Thoracic aorta (tissue), 2 donors: Measurements from ENCODE around the gene KIF25. TPM values are rescaled to one million over a fixed set of nuclear protein-coding genes. Genes with fewer than 3 reads are reported as not detected.

Experiments
- ATAC-seq: fragments of 150-250 bp; one replicate; pipeline ENCODE4 v1.8.0; 2017; ENCODE audit warnings: low read depth; ENCODE audit not compliant: insufficient number of reproducible peaks, low FRiP score
- DNase-seq: peaks from one replicate; pipeline ENCODE4 v3.0.0-alpha.2; 2020; ENCODE audit warnings: low spot score
- H3K27ac ChIP-seq, 2 donors: fragments of 200-600 bp; sonication (generic); 1 replicate in 1 of 2; 2 replicates in 1 of 2; pipeline ENCODE4 v1.5.1; 2016; ENCODE audit warnings: mild to moderate bottlenecking in 2 of 2, moderate library complexity in 2 of 2
- H3K27me3 ChIP-seq: fragments of 200-600 bp; sonication (generic); replicated peaks from 2 replicates; pipeline ENCODE4 v1.6.0; 2016; ENCODE audit warnings: mild to moderate bottlenecking; ENCODE audit not compliant: insufficient read depth
- H3K36me3 ChIP-seq: fragments of 200-600 bp; sonication (generic); one replicate; pipeline ENCODE4 v1.5.1; 2016
- H3K4me1 ChIP-seq, 2 donors: fragments of 200-600 bp; sonication (generic); 1 replicate in 1 of 2; 2 replicates in 1 of 2; pipeline versions ENCODE4 v1.5.1 to v1.6.0; 2016; ENCODE audit warnings: low read depth in 2 of 2, mild to moderate bottlenecking in 1 of 2; ENCODE audit not compliant: control insufficient read depth in 1 of 2
- H3K4me3 ChIP-seq: fragments of 200-600 bp; sonication (generic); 2 replicates; pipeline ENCODE4 v1.5.1; 2016; ENCODE audit warnings: mild to moderate bottlenecking
- H3K9me3 ChIP-seq: fragments of 200-600 bp; sonication (generic); 2 replicates; pipeline ENCODE4 v1.5.1; 2016
- total RNA-seq, 2 donors: library from RNA; depleted of rRNA; stranded (reverse); fragments of >200 nt; gene quantifications; one replicate each; pipeline versions ENCODE4 v1.1.0 to v1.2.3, GENCODE V29; 2016
- TF ChIP-seq, protein P1 (sequence below): fragments of 200-600 bp; sonication (generic); IDR thresholded peaks from one replicate; pipeline ENCODE4 v1.5.1; 2019; ENCODE audit warnings: antibody characterized with exemption

KIF25 gene
- total RNA-seq, 2 donors from 2014 or later: not detected

DNA sequence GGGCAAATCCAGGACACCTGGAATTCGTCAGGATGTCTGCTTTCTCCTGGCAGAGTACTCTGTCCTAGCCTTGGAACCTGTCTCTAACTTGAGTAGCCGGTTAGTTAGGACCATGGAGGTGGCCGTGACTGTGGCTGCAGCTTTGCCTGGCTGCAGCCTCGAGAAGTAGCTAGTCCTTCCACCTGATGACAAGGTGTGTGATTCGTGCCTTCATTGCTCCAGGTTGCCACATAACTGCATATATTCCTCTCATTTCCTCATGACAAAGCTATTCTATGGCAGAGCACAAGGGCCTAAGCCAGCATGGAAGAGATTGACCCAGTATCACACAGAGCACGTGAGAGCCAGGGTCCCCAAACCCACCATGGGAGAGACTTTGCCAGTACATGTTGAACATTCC lies 39.8 kb upstream of the KIF25 start:
- Histone ChIP-seq H3K4me1 (no peaks in the 10 kb centered on the region), H3K27me3 (no peaks in the 10 kb centered on the region), H3K36me3 (peaks cover 5% of the 10 kb centered on the region), H3K27ac (no peak overlapping the region), H3K4me3 (no peak overlapping the region), H3K9me3 (no peaks in the 10 kb centered on the region)
- TF ChIP-seq, protein P1, sequence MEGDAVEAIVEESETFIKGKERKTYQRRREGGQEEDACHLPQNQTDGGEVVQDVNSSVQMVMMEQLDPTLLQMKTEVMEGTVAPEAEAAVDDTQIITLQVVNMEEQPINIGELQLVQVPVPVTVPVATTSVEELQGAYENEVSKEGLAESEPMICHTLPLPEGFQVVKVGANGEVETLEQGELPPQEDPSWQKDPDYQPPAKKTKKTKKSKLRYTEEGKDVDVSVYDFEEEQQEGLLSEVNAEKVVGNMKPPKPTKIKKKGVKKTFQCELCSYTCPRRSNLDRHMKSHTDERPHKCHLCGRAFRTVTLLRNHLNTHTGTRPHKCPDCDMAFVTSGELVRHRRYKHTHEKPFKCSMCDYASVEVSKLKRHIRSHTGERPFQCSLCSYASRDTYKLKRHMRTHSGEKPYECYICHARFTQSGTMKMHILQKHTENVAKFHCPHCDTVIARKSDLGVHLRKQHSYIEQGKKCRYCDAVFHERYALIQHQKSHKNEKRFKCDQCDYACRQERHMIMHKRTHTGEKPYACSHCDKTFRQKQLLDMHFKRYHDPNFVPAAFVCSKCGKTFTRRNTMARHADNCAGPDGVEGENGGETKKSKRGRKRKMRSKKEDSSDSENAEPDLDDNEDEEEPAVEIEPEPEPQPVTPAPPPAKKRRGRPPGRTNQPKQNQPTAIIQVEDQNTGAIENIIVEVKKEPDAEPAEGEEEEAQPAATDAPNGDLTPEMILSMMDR: no peak
- DNase-seq (no peak), ATAC-seq (no peak)

DNA sequence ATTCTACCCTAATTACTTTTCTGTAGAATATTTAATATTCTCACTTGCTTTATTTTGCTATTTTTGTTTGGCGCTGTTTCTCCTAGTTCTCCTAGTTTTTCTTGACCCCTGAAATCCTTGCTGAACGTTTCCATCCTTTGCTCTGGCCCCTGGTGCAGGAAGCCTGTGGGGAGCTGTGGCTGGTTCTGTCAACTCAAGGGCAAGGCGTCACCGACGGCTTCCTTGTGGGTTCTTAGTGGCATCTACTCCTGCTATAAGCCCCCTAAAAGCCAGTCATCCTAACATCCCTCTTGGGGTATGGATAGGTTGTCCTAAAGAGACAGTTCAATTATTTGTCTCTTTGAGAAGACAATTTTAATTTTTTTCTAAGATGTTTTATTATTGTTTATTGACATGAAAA lies 36.9 kb upstream of the KIF25 start:
- ATAC-seq (no peak), DNase-seq (no peak)
- Histone ChIP-seq H3K36me3 (peaks cover 8% of the 10 kb centered on the region), H3K4me1 (no peaks in the 10 kb centered on the region), H3K4me3 (no peak overlapping the region), H3K27me3 (no peaks in the 10 kb centered on the region), H3K9me3 (no peaks in the 10 kb centered on the region), H3K27ac (no peak overlapping the region)
- TF ChIP-seq, protein P1: no peak

DNA sequence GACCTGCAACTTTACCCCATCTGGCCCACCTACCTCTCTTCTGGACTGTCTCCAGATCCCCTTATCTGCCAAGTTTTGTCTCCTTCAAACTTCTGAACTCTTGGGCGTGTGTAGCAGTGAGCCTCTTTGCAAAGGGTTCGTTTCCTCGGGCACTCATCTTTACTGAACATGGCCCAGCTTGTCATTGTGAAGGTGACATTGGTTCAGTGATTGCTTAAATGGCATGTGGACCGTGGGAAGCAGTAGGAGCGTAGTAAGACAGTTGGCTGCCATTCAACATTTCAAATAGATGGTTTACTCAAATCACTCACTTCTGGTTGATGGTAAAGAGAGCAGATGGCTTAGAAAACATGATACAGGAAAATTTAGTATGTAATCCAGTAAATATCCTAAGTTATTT lies 34.8 kb upstream of the KIF25 start:
- H3K4me1 ChIP-seq: no peaks in the 10 kb centered on the region
- H3K9me3 ChIP-seq: no peaks in the 10 kb centered on the region
- TF ChIP-seq, protein P1: no peak
- peaks cover 15% of the 10 kb centered on the region for H3K36me3 ChIP-seq
- no peak overlapping the region for H3K27ac ChIP-seq
- DNase-seq (no peak), ATAC-seq (no peak)
- no peak overlapping the region for H3K4me3 ChIP-seq
- no peaks in the 10 kb centered on the region for H3K27me3 ChIP-seq

DNA sequence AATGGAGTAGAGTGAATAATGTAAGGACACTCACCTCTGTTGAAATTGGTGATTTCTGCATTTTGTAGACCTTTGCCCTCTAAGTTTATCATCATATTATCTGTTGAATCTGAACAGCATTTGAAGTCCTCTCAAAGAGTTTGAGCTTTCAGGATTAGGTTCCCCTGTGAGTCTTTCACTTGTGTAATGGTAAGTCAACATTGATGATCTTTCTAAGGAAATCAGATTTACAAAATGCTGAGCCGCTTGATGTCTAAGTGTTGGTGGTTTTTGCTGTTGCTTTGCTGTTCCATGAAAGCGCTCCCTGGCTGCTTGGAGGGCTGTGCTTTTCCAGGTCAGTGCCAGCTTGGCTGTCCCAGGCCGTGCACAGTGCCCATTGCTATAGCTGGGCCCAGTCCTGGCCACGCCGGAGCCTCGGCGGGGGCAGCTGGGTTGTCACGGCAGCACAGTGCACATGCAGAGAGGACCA lies 33.8 kb upstream of the KIF25 start:
- H3K36me3 ChIP-seq: peaks cover 15% of the 10 kb centered on the region
- H3K4me3 ChIP-seq: no peak overlapping the region
- no peaks in the 10 kb centered on the region for H3K4me1 ChIP-seq
- TF ChIP-seq, protein P1: no peak
- H3K9me3 ChIP-seq: no peaks in the 10 kb centered on the region
- no peak for ATAC-seq
- no peak for DNase-seq
- no peak overlapping the region for H3K27ac ChIP-seq
- H3K27me3 ChIP-seq: no peaks in the 10 kb centered on the region

DNA sequence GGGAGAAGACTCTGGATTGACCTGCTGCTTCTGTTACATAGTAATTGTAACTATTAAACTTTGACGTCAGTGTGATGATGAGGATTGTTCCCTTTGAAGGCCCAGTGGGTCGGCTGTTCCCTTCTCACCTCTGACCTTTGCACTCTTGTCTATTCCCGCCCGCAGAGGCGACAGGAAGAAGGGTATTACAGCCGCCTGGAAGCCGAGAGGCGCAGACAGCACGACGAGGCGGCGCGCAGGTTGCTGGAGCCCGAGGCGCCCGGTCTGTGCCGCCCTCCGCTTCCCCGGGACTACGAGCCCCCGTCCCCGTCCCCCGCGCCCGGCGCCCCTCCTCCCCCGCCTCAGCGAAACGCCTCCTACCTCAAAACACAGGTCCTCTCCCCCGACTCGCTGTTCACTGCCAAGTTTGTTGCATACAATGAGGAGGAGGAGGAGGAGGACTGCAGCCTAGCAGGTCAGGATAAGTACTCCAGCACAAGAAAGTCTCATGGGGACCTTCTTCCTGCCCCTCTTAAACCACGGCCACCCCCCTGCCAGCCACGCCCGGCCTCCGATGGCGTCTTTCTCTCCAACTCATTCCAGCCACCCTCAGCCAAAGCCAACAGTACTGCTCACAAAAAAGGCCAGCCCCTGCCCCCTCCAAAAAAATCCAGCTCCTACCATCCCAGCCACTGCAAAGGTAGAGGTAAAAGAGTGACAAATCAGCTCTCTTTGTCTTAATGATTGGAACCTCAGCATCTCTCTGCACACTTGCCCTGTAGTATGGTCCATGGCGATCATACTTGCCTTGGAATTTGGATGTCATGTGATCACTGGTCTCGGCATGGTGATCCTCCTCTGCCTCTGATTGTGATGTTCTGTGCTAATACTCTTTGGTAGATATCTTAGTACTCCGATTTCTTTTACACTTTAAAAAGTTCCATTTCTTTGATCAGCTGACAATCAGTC lies 31.6 kb upstream of the KIF25 start:
- ATAC-seq: no peak
- Histone ChIP-seq H3K4me3 (no peak overlapping the region), H3K27ac (no peak overlapping the region), H3K36me3 (peaks cover 15% of the 10 kb centered on the region), H3K27me3 (no peaks in the 10 kb centered on the region), H3K4me1 (no peaks in the 10 kb centered on the region), H3K9me3 (no peaks in the 10 kb centered on the region)
- no peak for DNase-seq
- TF ChIP-seq, protein P1: no peak
